Measurements from ENCODE around the gene MEI1.

- TF ChIP-seq, protein P1, sequence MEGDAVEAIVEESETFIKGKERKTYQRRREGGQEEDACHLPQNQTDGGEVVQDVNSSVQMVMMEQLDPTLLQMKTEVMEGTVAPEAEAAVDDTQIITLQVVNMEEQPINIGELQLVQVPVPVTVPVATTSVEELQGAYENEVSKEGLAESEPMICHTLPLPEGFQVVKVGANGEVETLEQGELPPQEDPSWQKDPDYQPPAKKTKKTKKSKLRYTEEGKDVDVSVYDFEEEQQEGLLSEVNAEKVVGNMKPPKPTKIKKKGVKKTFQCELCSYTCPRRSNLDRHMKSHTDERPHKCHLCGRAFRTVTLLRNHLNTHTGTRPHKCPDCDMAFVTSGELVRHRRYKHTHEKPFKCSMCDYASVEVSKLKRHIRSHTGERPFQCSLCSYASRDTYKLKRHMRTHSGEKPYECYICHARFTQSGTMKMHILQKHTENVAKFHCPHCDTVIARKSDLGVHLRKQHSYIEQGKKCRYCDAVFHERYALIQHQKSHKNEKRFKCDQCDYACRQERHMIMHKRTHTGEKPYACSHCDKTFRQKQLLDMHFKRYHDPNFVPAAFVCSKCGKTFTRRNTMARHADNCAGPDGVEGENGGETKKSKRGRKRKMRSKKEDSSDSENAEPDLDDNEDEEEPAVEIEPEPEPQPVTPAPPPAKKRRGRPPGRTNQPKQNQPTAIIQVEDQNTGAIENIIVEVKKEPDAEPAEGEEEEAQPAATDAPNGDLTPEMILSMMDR (IDR thresholded peaks at IDR 0.05), result no peak
- no peak for TF ChIP-seq POLR2A (IDR thresholded peaks at IDR 0.05)
Observed at GRCh38 chr22:41827671-41828070, 128.4 kb downstream of the MEI1 start.
